Stimulated activated CD4-positive, alpha-beta T cell treated with anti-CD3 and anti-CD28 coated beads, TNF-alpha, amount 100 ng/mL, for 48 hours (primary cell): Measurements from ENCODE around the gene IQCF5.
"Not testable (repeated sequence)": the region's sequence is repeated elsewhere in the genome, so short reads cannot be mapped to it uniquely, and the experiment has no call there.

Experiments used
- DNase-seq, 3 donors: peaks; one replicate each; pipeline ENCODE4 v3.0.0-alpha.2; 2020; ENCODE audit warnings: low read depth in 3 of 3

The IQCF5 gene

GRCh38 chr3:51875501-51875900 is at the start of gene IQCF5:
Gene IQCF5 (minus strand): TSS chr3:51875601. CDS start chr3:51875531, 70 bp downstream.
- no peak for DNase-seq

- DNase-seq: no peak
These were observed 45.7 kb upstream of the IQCF5 start for GRCh38 chr3:51921081-51921578.

DNA sequence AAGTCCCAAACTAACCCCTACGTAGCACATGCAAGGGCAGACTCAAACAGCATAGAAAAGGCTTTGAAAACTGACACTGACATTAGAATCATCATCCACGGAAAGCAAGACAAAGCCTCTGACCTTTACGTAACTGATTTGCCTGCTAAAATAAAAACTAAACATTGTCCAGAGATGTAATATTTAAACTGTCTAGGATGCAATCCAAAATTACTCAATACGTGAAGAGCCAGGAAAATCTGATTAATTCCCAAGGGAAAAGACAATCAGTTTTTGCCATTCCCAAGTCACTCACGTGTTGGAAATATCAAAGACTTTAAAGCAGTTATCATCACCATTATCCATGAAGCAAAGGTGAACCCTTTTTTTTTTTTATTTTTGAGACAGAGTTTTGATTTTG is 41.0 kb upstream of the IQCF5 start:
- DNase-seq: no peak

GRCh38 chr3:51908026-51908425 is 32.6 kb upstream of the IQCF5 start:
- DNase-seq: no peak

DNA sequence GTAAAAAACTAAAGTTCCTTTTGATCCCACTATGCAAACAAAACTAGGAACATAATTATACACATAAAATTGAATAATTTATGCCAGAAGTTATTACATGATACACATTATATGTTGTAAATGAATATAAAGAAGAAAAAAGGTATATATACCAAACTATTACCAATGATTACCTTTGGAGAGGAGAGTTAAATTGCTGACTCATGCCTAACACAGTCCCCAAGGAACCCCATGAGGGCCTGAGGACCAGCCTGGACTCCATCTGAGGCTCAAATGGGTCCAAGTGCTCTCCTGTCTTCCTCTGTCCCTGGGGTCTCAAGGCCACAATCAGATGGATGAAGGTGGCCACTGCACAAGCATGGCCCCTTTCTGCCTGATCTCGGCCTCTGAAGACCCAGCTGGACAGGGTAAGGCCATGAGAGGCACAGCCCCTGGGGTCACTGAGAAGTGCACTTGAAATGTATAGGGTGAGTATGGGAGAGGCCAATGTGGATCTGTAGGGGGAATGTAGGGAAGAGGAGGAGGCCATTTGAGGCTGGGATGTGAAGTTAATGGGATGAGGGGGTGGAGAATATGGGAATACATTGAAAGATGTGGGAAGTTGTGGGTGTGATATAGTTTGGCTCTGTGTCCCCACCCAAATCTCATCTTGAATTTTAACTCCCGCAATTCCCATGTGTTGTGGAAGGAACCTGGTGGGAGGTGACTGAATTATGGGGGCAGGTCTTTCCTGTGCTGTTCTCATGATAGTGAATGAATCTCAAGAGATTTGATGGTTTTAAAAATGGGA is 28.8 kb upstream of the IQCF5 start:
- DNase-seq: no peak

GRCh38 chr3:51902361-51902760 is 27.0 kb upstream of the IQCF5 start:
- peak; percentile 12 to 41 (median 14) for DNase-seq

- DNase-seq: not testable (repeated sequence)
These were observed 24.6 kb upstream of the IQCF5 start for GRCh38 chr3:51900043-51900442.

- no peak for DNase-seq
These were observed 22.0 kb upstream of the IQCF5 start for GRCh38 chr3:51897391-51897790.

- no peak for DNase-seq
These were observed 21.4 kb upstream of the IQCF5 start for GRCh38 chr3:51896607-51897305.

DNA sequence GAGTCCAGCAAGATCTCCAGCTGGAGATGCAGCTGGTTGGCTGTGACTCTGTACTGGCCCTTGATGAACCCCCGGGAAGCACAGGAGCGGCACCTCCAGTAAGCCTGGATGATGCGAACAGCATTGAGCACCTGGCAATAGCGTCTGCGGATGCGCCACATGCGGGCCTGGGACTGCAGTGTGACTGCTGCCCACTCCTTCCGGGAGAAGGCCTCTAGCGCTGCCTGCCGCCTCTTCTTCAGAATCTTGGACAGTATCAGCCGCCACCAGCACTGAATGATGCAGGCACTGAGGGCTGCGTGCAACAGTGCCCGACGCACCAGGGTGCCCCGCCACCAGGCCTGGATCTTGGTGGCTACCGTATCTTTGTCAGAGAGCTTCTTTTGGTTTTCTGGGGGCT is 19.5 kb upstream of the IQCF5 start:
- no peak for DNase-seq

GRCh38 chr3:51894391-51894790 is 19.0 kb upstream of the IQCF5 start:
- no peak for DNase-seq

GRCh38 chr3:51891242-51892039 is 16.0 kb upstream of the IQCF5 start:
- DNase-seq: no peak

DNA sequence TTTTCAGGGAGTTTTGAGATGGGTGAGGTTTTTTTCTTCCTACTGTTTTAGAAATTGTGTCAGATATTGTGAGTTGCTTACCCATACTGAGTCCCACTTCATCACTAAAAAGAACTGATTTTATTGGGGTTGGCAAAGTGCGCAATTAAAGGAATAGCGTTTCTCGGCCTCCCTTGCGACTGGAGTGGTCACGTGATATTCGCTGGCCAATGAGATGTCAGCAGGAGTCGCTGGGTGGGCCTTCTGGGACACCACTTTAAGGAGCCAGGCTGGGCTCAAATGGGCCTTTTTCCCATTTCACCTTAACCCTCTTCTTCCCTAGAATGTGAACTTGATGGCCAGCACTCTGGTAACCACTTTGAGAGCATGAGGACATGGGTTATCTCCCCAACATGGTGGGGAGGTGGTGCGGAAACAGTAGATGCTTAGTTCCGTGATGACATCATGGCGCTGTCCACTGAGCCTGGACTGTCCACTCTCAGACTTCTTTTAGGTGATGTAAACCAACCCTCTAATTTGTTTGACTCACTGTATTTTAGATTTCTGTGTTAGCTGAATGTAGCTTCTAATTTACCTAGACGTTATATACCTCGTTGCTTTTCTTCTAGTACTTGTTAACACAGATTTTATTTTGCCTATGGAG is 13.2 kb upstream of the IQCF5 start:
- no peak for DNase-seq

- DNase-seq: no peak
These were observed 12.2 kb upstream of the IQCF5 start for GRCh38 chr3:51887620-51888019.

- no peak for DNase-seq
These were observed 11.0 kb upstream of the IQCF5 start for GRCh38 chr3:51886447-51886846.

DNA sequence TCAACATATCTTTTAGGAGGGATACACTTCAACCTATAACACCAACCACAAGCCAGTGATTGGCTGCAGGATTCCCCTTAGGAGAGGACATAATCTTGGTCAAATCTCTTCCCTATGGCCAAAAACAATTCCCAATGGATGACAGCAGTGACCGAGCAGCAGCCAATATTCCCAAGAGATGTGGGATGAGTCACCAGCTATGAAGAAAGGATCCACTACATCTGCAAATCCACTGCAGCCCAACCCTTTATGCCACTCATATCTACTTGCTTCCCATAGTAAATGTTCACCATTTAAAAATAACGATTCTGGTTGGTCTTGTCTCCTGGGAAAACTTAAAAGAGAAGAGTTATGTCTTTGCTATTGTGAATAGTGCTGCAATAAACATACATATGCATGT is 4.5 kb upstream of the IQCF5 start:
- no peak for DNase-seq

DNA sequence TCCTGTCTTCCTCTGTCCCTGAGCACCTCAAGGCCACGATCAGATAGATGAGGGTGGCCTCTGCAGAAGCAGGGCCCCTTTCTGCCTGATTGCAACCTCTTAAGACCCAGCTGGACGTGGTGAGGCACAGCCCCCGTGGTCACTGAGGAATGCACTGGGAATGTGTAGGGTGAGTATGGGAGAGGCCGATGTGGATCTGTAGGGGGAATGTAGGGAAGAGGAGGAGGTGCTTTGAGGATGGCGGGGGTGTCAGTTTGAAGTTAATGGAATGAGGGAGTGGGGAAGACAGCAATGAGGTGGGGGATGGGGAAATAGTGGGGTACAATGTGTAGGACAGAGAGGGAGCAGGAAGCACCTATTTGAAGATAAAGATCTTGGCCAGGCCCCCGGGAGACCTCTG is 785 bp upstream of the IQCF5 start:
- DNase-seq: no peak

- no peak for DNase-seq
These were observed 512 bp downstream of the IQCF5 start for GRCh38 chr3:51874889-51875288.

DNA sequence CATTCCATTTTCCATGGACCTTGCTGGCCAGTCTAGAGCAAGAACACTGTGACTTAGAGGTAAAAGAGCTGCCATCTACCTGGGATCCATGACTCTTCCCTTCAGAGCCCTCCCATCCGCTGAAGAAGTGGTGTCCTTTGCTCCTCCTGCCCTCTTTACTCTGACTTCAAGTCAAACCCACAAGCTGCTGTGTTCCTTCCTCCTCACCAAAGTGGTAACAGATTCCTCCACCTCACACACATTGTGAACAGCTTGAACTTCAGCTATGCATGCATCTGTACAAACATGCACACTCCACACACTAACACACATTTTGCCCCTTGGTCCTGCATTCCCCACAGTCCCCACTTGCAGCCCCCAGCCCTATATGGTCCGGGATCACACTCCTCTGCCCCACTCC is 990 bp downstream of the IQCF5 start:
- DNase-seq: no peak

DNA sequence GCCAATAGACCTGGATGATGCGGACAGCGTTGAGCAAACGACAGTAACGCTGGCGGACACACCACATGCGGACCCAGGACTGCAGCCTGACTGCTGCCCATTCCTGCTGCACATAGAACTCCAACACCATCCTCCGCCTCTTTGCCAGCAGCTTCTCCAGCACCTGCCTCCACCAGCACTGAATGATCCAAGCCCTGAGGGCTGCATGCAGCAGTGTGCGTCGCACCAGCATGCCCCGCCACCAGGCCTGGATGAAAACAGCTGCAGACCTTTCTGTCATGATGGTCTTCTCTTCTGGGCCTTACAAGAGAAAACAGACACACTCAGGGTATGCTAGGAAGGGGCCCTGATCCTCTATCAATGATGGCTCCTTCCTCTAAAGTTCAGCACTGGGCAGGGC is 1.5 kb downstream of the IQCF5 start:
- no peak for DNase-seq

- no peak for DNase-seq
These were observed 2.1 kb downstream of the IQCF5 start for GRCh38 chr3:51873253-51873766.

GRCh38 chr3:51869304-51869703 is 6.1 kb downstream of the IQCF5 start:
- DNase-seq: no peak
